Thoracic aorta (tissue), 2 donors: ENCODE results near the gene ATRNL1. TPM values are rescaled to one million over a fixed set of nuclear protein-coding genes. Genes with fewer than 3 reads are reported as not detected.

Experiments
- ATAC-seq: fragments of 150-250 bp; one replicate; pipeline ENCODE4 v1.8.0; 2017; ENCODE audit warnings: low read depth; ENCODE audit not compliant: insufficient number of reproducible peaks, low FRiP score
- DNase-seq: peaks from one replicate; pipeline ENCODE4 v3.0.0-alpha.2; 2020; ENCODE audit warnings: low spot score
- H3K27ac ChIP-seq, 2 donors: fragments of 200-600 bp; sonication (generic); 1 replicate in 1 of 2; 2 replicates in 1 of 2; pipeline ENCODE4 v1.5.1; 2016; ENCODE audit warnings: mild to moderate bottlenecking in 2 of 2, moderate library complexity in 2 of 2
- H3K27me3 ChIP-seq: fragments of 200-600 bp; sonication (generic); replicated peaks from 2 replicates; pipeline ENCODE4 v1.6.0; 2016; ENCODE audit warnings: mild to moderate bottlenecking; ENCODE audit not compliant: insufficient read depth
- H3K36me3 ChIP-seq: fragments of 200-600 bp; sonication (generic); one replicate; pipeline ENCODE4 v1.5.1; 2016
- H3K4me1 ChIP-seq, 2 donors: fragments of 200-600 bp; sonication (generic); 1 replicate in 1 of 2; 2 replicates in 1 of 2; pipeline versions ENCODE4 v1.5.1 to v1.6.0; 2016; ENCODE audit warnings: low read depth in 2 of 2, mild to moderate bottlenecking in 1 of 2; ENCODE audit not compliant: control insufficient read depth in 1 of 2
- H3K4me3 ChIP-seq: fragments of 200-600 bp; sonication (generic); 2 replicates; pipeline ENCODE4 v1.5.1; 2016; ENCODE audit warnings: mild to moderate bottlenecking
- H3K9me3 ChIP-seq: fragments of 200-600 bp; sonication (generic); 2 replicates; pipeline ENCODE4 v1.5.1; 2016
- total RNA-seq, 2 donors: library from RNA; depleted of rRNA; stranded (reverse); fragments of >200 nt; gene quantifications; one replicate each; pipeline versions ENCODE4 v1.1.0 to v1.2.3, GENCODE V29; 2016
- TF ChIP-seq, protein P1 (sequence below): fragments of 200-600 bp; sonication (generic); IDR thresholded peaks from one replicate; pipeline ENCODE4 v1.5.1; 2019; ENCODE audit warnings: antibody characterized with exemption

ATRNL1 gene
- total RNA-seq, 2 donors from 2014 or later, result 24.6 to 57.4 TPM

DNA sequence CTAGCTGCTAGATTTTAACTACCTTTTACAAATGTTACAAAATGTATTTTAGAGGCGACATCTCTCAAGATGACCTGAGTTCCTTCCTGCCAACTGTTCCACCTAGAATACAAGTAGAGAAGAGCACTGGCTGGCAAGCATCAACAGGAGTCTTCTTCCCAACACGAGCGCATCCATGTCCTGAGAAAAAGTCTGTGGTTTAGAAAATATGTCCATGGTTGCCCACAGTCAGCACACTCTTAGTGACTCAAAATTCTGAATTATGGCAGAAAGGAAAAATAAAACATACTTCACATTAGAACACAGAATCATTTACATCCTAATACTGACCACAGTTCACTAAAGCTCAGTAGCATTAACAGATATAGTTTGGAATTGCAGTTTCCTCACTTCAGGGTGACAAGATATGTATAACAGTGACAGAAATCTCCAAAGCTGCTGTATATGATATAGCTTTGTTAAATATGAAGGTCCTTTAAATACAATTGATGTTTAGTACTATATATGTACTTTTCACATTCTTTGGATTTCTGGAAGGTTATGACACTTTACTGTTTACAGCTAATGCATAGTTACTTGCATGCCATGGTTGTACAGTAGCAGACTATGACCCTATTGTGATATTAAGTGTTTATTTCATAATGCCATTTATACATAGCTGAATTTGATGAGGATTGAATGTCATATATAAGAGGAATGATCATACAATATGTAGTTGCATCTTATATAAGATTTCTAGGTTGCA, 852.7 kb downstream of the ATRNL1 start:
- Histone ChIP-seq H3K27ac (no peak overlapping the region), H3K4me1 (peaks cover 5 to 9% of the 10 kb centered on the region in 2 donors), H3K27me3 (no peaks in the 10 kb centered on the region), H3K36me3 (no peaks in the 10 kb centered on the region), H3K9me3 (no peaks in the 10 kb centered on the region), H3K4me3 (no peak overlapping the region)
- TF ChIP-seq, protein P1, sequence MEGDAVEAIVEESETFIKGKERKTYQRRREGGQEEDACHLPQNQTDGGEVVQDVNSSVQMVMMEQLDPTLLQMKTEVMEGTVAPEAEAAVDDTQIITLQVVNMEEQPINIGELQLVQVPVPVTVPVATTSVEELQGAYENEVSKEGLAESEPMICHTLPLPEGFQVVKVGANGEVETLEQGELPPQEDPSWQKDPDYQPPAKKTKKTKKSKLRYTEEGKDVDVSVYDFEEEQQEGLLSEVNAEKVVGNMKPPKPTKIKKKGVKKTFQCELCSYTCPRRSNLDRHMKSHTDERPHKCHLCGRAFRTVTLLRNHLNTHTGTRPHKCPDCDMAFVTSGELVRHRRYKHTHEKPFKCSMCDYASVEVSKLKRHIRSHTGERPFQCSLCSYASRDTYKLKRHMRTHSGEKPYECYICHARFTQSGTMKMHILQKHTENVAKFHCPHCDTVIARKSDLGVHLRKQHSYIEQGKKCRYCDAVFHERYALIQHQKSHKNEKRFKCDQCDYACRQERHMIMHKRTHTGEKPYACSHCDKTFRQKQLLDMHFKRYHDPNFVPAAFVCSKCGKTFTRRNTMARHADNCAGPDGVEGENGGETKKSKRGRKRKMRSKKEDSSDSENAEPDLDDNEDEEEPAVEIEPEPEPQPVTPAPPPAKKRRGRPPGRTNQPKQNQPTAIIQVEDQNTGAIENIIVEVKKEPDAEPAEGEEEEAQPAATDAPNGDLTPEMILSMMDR, result no peak
- ATAC-seq (no peak), DNase-seq (no peak)

DNA sequence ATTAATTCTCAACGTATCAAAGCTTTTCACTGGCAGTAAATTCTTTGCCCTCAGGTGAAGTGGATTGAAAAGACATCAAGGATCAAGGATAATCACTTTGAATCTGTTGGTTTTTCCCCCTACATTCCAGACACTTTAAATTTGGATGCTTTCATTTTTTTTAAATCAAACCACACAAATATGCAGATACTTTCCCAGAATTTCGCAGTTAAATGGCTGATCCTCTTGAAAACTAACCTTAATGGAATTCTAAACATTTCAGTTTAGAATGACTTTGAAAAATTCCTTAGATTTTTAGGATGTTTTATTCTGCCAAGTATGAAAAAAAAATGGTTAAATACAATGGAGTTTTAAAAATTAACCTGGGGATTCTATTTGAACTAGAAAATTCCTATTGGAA, 853.9 kb downstream of the ATRNL1 start:
- no peaks in the 10 kb centered on the region for H3K9me3 ChIP-seq
- DNase-seq (no peak), ATAC-seq (no peak)
- H3K36me3 ChIP-seq, result no peaks in the 10 kb centered on the region
- TF ChIP-seq, protein P1, result no peak
- no peak overlapping the region for H3K27ac ChIP-seq
- H3K27me3 ChIP-seq, result no peaks in the 10 kb centered on the region
- H3K4me3 ChIP-seq, result no peak overlapping the region
- H3K4me1 ChIP-seq, result peaks cover 14 to 18% of the 10 kb centered on the region in 2 donors

DNA sequence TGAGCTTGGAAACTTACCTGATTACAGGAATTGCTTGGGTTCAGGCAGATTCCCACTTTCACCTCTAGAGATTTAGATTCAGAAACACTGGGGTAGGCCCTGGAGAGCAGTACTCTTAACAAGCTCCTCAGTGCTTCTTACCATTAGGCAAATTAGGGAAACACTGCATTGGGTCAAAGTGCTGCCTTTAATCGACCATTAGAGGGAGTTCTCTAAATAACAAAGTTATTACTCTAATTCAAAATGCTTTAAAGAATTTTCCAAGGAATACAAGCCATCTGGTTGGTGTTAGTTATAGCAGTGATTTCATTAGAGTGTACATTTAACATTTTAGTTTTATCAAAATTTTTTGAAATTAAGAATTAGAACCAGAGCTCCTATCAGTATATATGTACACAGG, 855.3 kb downstream of the ATRNL1 start:
- ATAC-seq, result no peak
- DNase-seq, result no peak
- H3K4me3 ChIP-seq, result no peak overlapping the region

DNA sequence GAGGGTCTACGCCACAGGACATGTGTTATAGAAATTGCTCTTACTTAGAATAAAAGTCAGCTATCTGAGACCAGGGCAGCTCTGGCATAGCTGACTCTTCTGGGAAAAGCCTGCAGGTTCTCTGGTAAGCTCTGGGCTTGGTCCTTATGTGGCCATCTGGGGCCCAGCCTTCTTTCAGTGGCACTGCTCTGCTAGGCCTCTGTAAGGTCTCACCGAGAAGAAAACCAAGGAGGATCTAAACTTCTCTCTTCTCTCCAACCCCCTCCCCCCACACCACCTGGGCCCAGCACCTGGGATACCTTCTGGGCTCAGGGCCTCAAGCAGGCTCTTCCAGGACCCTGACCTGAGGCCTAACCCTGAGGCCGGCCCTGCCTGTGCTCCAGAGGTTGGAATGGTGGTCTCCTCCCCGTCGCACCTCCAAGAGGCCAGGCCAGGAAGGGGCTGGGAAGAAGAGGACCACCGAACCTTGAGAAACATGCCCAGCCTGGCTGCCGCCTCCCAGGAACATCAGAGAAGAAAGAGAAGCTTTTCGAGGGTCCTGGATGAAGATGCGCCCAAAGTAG, 856.2 kb downstream of the ATRNL1 start:
- no peak overlapping the region for H3K27ac ChIP-seq
- H3K36me3 ChIP-seq, result no peaks in the 10 kb centered on the region
- DNase-seq (no peak), ATAC-seq (no peak)
- peaks cover 14 to 18% of the 10 kb centered on the region in 2 donors for H3K4me1 ChIP-seq
- TF ChIP-seq, protein P1, result no peak
- no peaks in the 10 kb centered on the region for H3K9me3 ChIP-seq
- no peaks in the 10 kb centered on the region for H3K27me3 ChIP-seq
- H3K4me3 ChIP-seq, result no peak overlapping the region

More for the DNA sequence above, 855.3 kb downstream of the ATRNL1 start:
- Histone ChIP-seq H3K27me3 (no peaks in the 10 kb centered on the region), H3K9me3 (no peaks in the 10 kb centered on the region), H3K4me1 (peaks cover 14 to 18% of the 10 kb centered on the region in 2 donors), H3K36me3 (no peaks in the 10 kb centered on the region), H3K27ac (no peak overlapping the region)
- TF ChIP-seq, protein P1, result peak; percentile 33

DNA sequence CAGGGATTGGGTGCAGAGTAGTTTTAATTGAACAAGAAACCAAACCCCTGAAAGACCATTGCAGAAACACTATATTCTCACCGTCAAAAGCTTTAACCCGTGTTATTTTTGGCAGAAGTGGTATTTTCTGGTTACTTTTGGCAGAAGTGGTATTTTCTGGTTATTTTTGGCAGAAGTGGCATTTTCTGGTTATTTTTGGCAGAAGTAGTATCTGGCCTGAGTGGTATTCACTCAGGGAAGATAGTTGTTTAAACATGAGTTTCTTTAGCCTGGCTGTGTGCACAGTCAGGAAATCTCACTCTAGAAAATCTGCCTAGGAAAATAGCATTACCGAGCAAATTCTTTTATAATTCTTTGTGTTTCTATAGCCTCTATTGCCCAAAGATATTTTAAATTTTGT, 857.2 kb downstream of the ATRNL1 start:
- Histone ChIP-seq H3K4me1 (peaks cover 14 to 18% of the 10 kb centered on the region in 2 donors), H3K36me3 (no peaks in the 10 kb centered on the region), H3K4me3 (no peak overlapping the region), H3K27ac (no peak overlapping the region), H3K9me3 (no peaks in the 10 kb centered on the region), H3K27me3 (no peaks in the 10 kb centered on the region)
- TF ChIP-seq, protein P1, result no peak
- no peak for DNase-seq
- ATAC-seq, result peak; percentile 72
